Naive thymus-derived CD4-positive, alpha-beta T cell (primary cell): ENCODE results near the gene GLI3. TPM values are rescaled to one million over a fixed set of nuclear protein-coding genes. Genes with fewer than 3 reads are reported as not detected.

ENCODE experiments used
- ATAC-seq: fragments of 150-1000 bp; cut with Tn5 transposase; 2 replicates; pipeline ENCODE4 v1.10.0; 2021; ENCODE audit warnings: mild to moderate bottlenecking, moderate library complexity
- CTCF ChIA-PET: fragments of 350-600 bp; sonication (Branson Sonifier 250); formaldehyde crosslinking; loops from one replicate; lab custom pipeline; 2021; ENCODE audit warnings: antibody characterized with exemption; lab: Charles Lee
- POLR2A ChIA-PET: fragments of 350-600 bp; sonication (Branson Sonifier 250); formaldehyde crosslinking; loops from one replicate; lab custom pipeline; 2021; ENCODE audit warnings: antibody characterized with exemption, inconsistent platforms; lab: Charles Lee
- DNase-seq, 9 donors: peaks; one replicate each; pipeline versions ENCODE4 v3.0.0 to v3.0.0-alpha.2; 2020 to 2022; ENCODE audit warnings: mixed read lengths in 1 of 9
- H3K27ac ChIP-seq: one replicate; pipeline ENCODE4 v1.7.0; 2013; ENCODE audit warnings: mild to moderate bottlenecking, low read depth, low read length, moderate library complexity
- H3K27me3 ChIP-seq, 2 donors: one replicate each; pipeline ENCODE4 v1.7.0; 2013; ENCODE audit warnings: low read length in 2 of 2, mild to moderate bottlenecking in 2 of 2, moderate library complexity in 2 of 2; ENCODE audit not compliant: control insufficient read depth in 2 of 2, insufficient read depth in 2 of 2
- H3K36me3 ChIP-seq, 3 experiments: 1 replicate in 2 of 3; 2 replicates in 1 of 3; pipeline ENCODE4 v1.7.0; 2013; ENCODE audit warnings: low read length in 3 of 3, mild to moderate bottlenecking in 3 of 3, moderate library complexity in 1 of 3; ENCODE audit not compliant: insufficient read depth in 3 of 3, control insufficient read depth in 2 of 3
- H3K4me1 ChIP-seq, 2 donors: one replicate each; pipeline ENCODE4 v1.7.0; 2013; ENCODE audit warnings: low read length in 2 of 2, mild to moderate bottlenecking in 2 of 2, moderate library complexity in 1 of 2; ENCODE audit not compliant: control insufficient read depth in 2 of 2, insufficient read depth in 2 of 2
- H3K4me3 ChIP-seq: 2 replicates; pipeline ENCODE4 v1.7.0; 2013; ENCODE audit warnings: mild to moderate bottlenecking, low read length
- H3K9me3 ChIP-seq, 3 experiments: 1 replicate in 2 of 3; 2 replicates in 1 of 3; pipeline ENCODE4 v1.7.0; 2013; ENCODE audit warnings: low read length in 3 of 3; ENCODE audit not compliant: control insufficient read depth in 2 of 3
- H3K27ac Mint-ChIP-seq, 9 donors: one replicate each; pipeline ENCODE4 v1.8.0; 2020 to 2022; ENCODE audit warnings: mixed read lengths in 9 of 9, mild to moderate bottlenecking in 8 of 9, moderate library complexity in 5 of 9, inconsistent platforms in 2 of 9
- H3K27me3 Mint-ChIP-seq, 5 donors: one replicate each; pipeline ENCODE4 v1.8.0; 2021 to 2022; ENCODE audit warnings: mixed read lengths in 5 of 5, mild to moderate bottlenecking in 1 of 5
- H3K36me3 Mint-ChIP-seq, 5 donors: one replicate each; pipeline ENCODE4 v1.8.0; 2020 to 2022; ENCODE audit warnings: mixed read lengths in 5 of 5, mild to moderate bottlenecking in 3 of 5, inconsistent platforms in 1 of 5
- H3K4me1 Mint-ChIP-seq, 7 donors: one replicate each; pipeline ENCODE4 v1.8.0; 2020 to 2022; ENCODE audit warnings: mixed read lengths in 7 of 7, mild to moderate bottlenecking in 3 of 7, inconsistent platforms in 1 of 7
- H3K4me3 Mint-ChIP-seq, 10 donors: one replicate each; pipeline ENCODE4 v1.8.0; 2020 to 2022; ENCODE audit warnings: mild to moderate bottlenecking in 10 of 10, mixed read lengths in 10 of 10, moderate library complexity in 6 of 10, inconsistent platforms in 2 of 10
- H3K9me3 Mint-ChIP-seq, 11 donors: one replicate each; pipeline ENCODE4 v1.8.0; 2020 to 2022; ENCODE audit warnings: mixed read lengths in 11 of 11, mild to moderate bottlenecking in 4 of 11, inconsistent platforms in 1 of 11, moderate library complexity in 1 of 11
- intact Hi-C, 2 donors: fragments of 100-400 bp; cut with micrococcal nuclease; formaldehyde crosslinking; loops; one replicate each; pipeline ENCODE4 v1.15.1; 2023
- polyA plus RNA-seq, 2 donors: library from polyadenylated mRNA; unstranded; fragments of 300-500 nt; fragmentation: Illumina TruSeq; gene quantifications; one replicate each; pipeline ENCODE4 v1.2.3, GENCODE V29; 2021
- total RNA-seq, 6 experiments: library from RNA in 5 of 6; stranded (reverse) in 5 of 6; gene quantifications; 1 replicate in 5 of 6; 2 replicates in 1 of 6; pipeline ENCODE4 v1.2.3 and lab custom pipeline; 2021 to 2026

The GLI3 gene
- total and polyA plus RNA-seq, 7 experiments from 2014 or later, result 0.32 to 0.95 (median 0.54) TPM; not detected in 4

DNA sequence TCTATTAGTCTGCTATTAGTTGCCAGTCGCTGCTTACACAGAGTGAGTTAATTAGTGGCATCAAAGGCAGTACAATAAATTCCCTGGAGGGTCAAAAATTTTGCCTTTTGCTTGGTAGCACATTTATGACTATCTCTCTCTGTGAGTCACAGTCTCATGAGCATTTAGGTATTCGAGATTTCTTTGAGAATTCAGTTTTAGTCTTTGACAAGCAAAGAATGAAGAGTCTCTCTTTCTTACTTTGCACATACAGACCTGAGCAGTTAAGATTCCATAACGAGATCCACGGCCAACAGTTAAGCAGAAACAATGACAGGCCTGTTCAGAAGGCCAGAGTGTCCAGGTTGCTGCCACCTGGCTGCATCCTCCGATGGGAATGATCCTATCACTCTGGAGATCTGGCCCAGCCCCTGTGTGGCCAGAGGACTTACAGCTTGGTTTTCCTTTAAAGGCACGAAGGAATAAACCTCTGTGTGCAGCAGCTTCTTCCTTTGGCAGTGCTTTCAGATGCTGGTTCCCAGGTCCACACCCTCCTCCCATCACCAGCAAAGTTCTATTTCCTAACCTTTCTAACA is 80.6 kb downstream of the GLI3 start:
- Mint-ChIP-seq H3K36me3 (no peaks in the 10 kb centered on the region), H3K4me1 (no peaks in the 10 kb centered on the region), H3K4me3 (no peak overlapping the region), H3K27me3 (peaks cover 0 to 5% (median 0%) of the 10 kb centered on the region in 5 donors), H3K9me3 (no peaks in the 10 kb centered on the region), H3K27ac (no peak overlapping the region)
- no peaks in the 10 kb centered on the region for H3K27me3 ChIP-seq
- ATAC-seq (no peak), DNase-seq (no peak)
- no peak overlapping the region for H3K27ac ChIP-seq
- ChIA-PET CTCF (no interaction called here), POLR2A (no interaction called here)
- H3K9me3 ChIP-seq, result no peaks in the 10 kb centered on the region
- intact Hi-C loops, result no loop called here
- H3K4me3 ChIP-seq, result no peak overlapping the region
- H3K4me1 ChIP-seq, result no peaks in the 10 kb centered on the region
- H3K36me3 ChIP-seq, result no peaks in the 10 kb centered on the region

GRCh38 chr7:42155584-42156290 is 81.3 kb downstream of the GLI3 start:
- Mint-ChIP-seq H3K4me3 (no peak overlapping the region), H3K27me3 (peaks cover 0 to 5% (median 0%) of the 10 kb centered on the region in 5 donors), H3K36me3 (no peaks in the 10 kb centered on the region), H3K27ac (no peak overlapping the region), H3K9me3 (no peaks in the 10 kb centered on the region), H3K4me1 (no peaks in the 10 kb centered on the region)
- Histone ChIP-seq H3K4me1 (no peaks in the 10 kb centered on the region), H3K27ac (no peak overlapping the region), H3K4me3 (no peak overlapping the region), H3K9me3 (no peaks in the 10 kb centered on the region), H3K27me3 (no peaks in the 10 kb centered on the region), H3K36me3 (no peaks in the 10 kb centered on the region)
- POLR2A ChIA-PET, result no interaction called here
- CTCF ChIA-PET, result no interaction called here
- intact Hi-C loops, result no loop called here
- no peak for DNase-seq
- no peak for ATAC-seq

- Mint-ChIP-seq H3K27ac (no peak overlapping the region), H3K9me3 (no peaks in the 10 kb centered on the region), H3K4me3 (no peak overlapping the region), H3K27me3 (peaks cover 0 to 5% (median 0%) of the 10 kb centered on the region in 5 donors), H3K4me1 (no peaks in the 10 kb centered on the region), H3K36me3 (no peaks in the 10 kb centered on the region)
- ChIA-PET CTCF (no interaction called here), POLR2A (no interaction called here)
- no peaks in the 10 kb centered on the region for H3K4me1 ChIP-seq
- no peak overlapping the region for H3K27ac ChIP-seq
- intact Hi-C loops, result no loop called here
- DNase-seq, result no peak
- no peak overlapping the region for H3K4me3 ChIP-seq
- no peaks in the 10 kb centered on the region for H3K27me3 ChIP-seq
- no peaks in the 10 kb centered on the region for H3K9me3 ChIP-seq
- H3K36me3 ChIP-seq, result no peaks in the 10 kb centered on the region
- no peak for ATAC-seq
These were observed 82.8 kb downstream of the GLI3 start for GRCh38 chr7:42154173-42154572.

GRCh38 chr7:42152329-42153205 is 84.4 kb downstream of the GLI3 start:
- DNase-seq, result no peak
- Histone ChIP-seq H3K4me1 (no peaks in the 10 kb centered on the region), H3K27me3 (no peaks in the 10 kb centered on the region), H3K4me3 (no peak overlapping the region), H3K36me3 (no peaks in the 10 kb centered on the region), H3K9me3 (no peaks in the 10 kb centered on the region), H3K27ac (no peak overlapping the region)
- no peak overlapping the region for H3K27ac Mint-ChIP-seq
- intact Hi-C loops, result no loop called here
- ATAC-seq, result no peak
- H3K4me1 Mint-ChIP-seq, result no peaks in the 10 kb centered on the region
- no peak overlapping the region for H3K4me3 Mint-ChIP-seq
- CTCF ChIA-PET, result no interaction called here
- no peaks in the 10 kb centered on the region for H3K36me3 Mint-ChIP-seq
- H3K9me3 Mint-ChIP-seq, result peaks cover 0 to 2% (median 0%) of the 10 kb centered on the region in 11 donors
- H3K27me3 Mint-ChIP-seq, result peaks cover 0 to 8% (median 3%) of the 10 kb centered on the region in 5 donors
- POLR2A ChIA-PET, result no interaction called here

GRCh38 chr7:42151309-42151708 is 85.7 kb downstream of the GLI3 start:
- H3K36me3 Mint-ChIP-seq, result no peaks in the 10 kb centered on the region
- peaks cover 0 to 14% (median 7%) of the 10 kb centered on the region in 5 donors for H3K27me3 Mint-ChIP-seq
- no peak overlapping the region for H3K27ac Mint-ChIP-seq
- Histone ChIP-seq H3K27ac (no peak overlapping the region), H3K36me3 (no peaks in the 10 kb centered on the region), H3K4me3 (no peak overlapping the region), H3K27me3 (no peaks in the 10 kb centered on the region), H3K9me3 (no peaks in the 10 kb centered on the region), H3K4me1 (no peaks in the 10 kb centered on the region)
- ATAC-seq (no peak), DNase-seq (no peak)
- intact Hi-C loops, result no loop called here
- H3K4me1 Mint-ChIP-seq, result no peaks in the 10 kb centered on the region
- H3K9me3 Mint-ChIP-seq, result peaks cover 0 to 2% (median 0%) of the 10 kb centered on the region in 11 donors
- no peak overlapping the region for H3K4me3 Mint-ChIP-seq
- ChIA-PET CTCF (no interaction called here), POLR2A (no interaction called here)

GRCh38 chr7:42145539-42145938 is 91.5 kb downstream of the GLI3 start:
- intact Hi-C loops, result no loop called here
- Histone ChIP-seq H3K4me3 (no peak overlapping the region), H3K27ac (no peak overlapping the region), H3K4me1 (no peaks in the 10 kb centered on the region), H3K36me3 (no peaks in the 10 kb centered on the region), H3K27me3 (no peaks in the 10 kb centered on the region), H3K9me3 (no peaks in the 10 kb centered on the region)
- H3K36me3 Mint-ChIP-seq, result no peaks in the 10 kb centered on the region
- POLR2A ChIA-PET, result no interaction called here
- H3K4me1 Mint-ChIP-seq, result no peaks in the 10 kb centered on the region
- no peak for DNase-seq
- no peak for ATAC-seq
- peaks cover 0 to 14% (median 8%) of the 10 kb centered on the region in 5 donors for H3K27me3 Mint-ChIP-seq
- no peak overlapping the region for H3K4me3 Mint-ChIP-seq
- CTCF ChIA-PET, result no interaction called here
- H3K9me3 Mint-ChIP-seq, result peaks cover 0 to 4% (median 0%) of the 10 kb centered on the region in 11 donors
- no peak overlapping the region for H3K27ac Mint-ChIP-seq
